ENCODE data around the gene PCYT1B.
"Not testable (repeated sequence)": the region's sequence is repeated elsewhere in the genome, so short reads cannot be mapped to it uniquely, and the experiment has no call there.

PCYT1B gene

DNA sequence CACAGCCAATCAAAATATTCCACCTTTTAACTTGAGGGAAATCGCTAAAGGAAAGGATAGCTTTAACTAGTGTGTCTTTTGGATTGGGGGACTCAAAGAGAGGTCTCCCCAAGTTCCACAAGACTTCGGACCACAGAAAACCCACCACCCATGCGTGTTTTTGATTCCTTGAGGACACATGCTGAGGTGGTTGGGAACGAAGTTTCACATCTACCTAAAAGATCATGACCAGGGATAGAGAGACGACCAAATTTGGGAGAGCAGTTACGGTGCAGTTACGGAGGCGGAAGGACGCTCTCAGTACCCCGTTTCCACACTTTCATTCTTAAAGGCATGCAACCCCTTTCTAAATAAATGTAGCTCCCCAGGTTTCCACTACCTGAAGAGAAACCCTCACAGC is 1.1 kb downstream of the PCYT1B start:
- DNase-seq (ENCODE audit: low read depth in 2 of 2): no peak

- no peak for DNase-seq (ENCODE audit: low read depth in 2 of 2)
These were observed 4.0 kb downstream of the PCYT1B start for GRCh38 chrX:24643116-24643515.

DNA sequence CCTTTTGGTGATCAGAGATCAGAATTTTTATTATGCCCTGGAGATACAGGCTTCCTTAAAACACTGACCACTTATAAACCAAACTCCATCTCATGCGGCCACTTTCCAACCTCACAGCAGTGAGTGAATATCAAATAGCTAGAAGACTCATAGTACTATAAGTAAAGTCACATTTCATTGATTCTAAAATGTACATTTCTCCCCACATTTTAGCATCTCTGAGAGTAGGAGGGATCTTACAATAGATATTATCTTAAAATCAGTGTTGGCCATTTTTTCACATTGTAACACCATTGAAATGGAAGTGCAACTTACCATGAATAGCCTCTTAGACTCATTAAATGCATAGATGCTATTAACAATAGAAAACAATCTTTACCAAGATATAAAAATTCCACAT is 17.4 kb downstream of the PCYT1B start:
- no peak for DNase-seq (ENCODE audit: low read depth in 2 of 2)

GRCh38 chrX:24619647-24620046 is 27.5 kb downstream of the PCYT1B start:
- no peak for DNase-seq (ENCODE audit: low read depth in 2 of 2)

GRCh38 chrX:24610516-24610915 is 36.6 kb downstream of the PCYT1B start:
- no peak for DNase-seq (ENCODE audit: low read depth in 2 of 2)

DNA sequence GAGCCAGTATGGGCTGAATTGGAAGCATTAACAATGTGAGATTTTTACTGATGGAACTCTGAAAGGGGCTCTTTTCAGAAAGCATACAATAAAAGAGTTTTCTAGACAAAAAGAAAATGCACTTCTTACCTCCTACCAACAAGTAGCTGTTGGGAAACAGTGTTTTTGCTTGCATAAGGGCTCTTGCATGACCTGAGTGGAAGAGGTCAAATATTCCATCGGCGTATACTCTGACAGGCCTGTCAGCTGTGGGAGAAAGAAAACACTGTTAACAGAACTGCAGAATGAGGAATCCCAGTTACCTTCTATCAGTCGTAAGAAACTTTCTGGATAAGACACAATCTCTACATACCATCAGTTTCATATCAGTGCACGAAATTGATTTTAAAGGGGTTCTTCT is 39.5 kb downstream of the PCYT1B start:
- no peak for DNase-seq (ENCODE audit: low read depth in 2 of 2)

DNA sequence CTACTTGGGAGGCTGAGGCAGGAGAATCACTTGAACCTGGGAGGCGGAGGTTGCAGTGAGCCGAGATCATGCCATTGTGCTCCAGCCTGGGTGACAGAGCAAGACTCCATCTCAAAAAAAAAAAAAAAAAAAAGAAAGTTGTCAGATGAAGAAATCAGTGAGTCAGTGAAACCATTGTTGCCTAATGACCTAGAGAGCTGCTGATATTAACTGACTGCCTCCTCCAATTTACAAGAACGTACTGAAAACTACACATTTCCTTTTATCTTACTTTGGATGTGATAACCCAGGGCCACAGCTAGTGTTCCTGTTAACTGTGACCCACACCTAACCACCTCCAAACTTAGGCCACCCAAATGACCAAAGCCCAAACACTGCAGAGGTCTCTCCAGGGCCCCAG is 41.2 kb downstream of the PCYT1B start:
- DNase-seq (ENCODE audit: low read depth in 2 of 2): not testable (repeated sequence)

DNA sequence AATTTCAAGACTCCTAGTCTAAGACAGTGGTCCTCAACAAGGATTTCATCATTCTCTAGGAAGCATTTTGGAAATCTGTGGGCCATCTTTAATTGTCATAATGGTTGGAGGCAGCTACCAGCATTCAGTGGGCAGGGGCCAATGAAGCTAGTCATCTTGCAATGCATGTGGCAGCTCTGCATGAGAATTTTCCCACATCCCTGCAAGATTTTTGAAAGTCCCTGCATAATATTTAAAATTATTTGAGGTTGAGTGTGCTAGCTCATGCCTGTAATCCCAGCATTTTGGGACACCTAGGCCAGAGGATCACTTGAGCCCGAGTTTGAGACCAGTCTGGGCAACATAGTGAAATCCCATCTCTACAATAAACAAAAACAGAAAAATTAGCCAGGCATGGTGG is 44.0 kb downstream of the PCYT1B start:
- no peak for DNase-seq (ENCODE audit: low read depth in 2 of 2)

DNA sequence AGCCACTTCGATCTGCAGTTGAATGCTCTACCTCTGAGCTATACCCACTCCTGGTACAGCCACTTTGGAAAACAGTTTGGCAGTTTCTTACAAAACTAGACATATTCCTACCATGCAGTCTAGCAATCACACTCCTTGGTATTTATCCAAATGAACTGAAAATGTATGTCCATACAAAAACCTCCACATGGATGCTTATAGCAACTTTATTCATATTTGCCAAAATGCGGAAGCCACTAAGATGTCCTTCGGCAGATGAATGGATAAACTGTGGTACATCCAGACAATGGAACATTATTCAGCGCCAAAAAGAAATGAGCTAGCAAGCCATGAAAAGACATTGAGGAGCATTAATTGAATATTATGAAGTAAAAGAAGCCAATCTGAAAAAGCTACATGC is 45.3 kb downstream of the PCYT1B start:
- no peak for DNase-seq (ENCODE audit: low read depth in 2 of 2)

DNA sequence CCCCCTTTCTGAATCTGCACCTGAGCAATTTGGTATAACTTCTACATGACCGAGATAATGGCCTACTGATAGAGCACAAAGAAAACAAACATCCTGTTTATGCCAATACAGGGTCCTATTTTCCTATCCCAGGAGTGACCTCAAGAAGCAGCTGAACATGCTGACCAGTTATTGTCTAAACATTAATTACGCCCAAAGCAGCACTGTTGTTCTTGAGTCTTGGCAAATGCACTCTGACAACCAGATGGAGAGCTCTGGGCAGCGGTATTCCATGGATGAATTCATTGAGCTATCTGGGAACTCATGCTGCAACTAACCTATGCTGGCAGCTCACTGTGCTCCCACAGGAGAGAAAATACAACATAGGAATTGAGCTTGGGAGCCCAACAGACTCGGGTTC is 52.6 kb downstream of the PCYT1B start:
- DNase-seq (ENCODE audit: low read depth in 2 of 2): no peak

- DNase-seq (ENCODE audit: low read depth in 2 of 2): no peak
These were observed 57.0 kb downstream of the PCYT1B start for GRCh38 chrX:24590111-24590510.

DNA sequence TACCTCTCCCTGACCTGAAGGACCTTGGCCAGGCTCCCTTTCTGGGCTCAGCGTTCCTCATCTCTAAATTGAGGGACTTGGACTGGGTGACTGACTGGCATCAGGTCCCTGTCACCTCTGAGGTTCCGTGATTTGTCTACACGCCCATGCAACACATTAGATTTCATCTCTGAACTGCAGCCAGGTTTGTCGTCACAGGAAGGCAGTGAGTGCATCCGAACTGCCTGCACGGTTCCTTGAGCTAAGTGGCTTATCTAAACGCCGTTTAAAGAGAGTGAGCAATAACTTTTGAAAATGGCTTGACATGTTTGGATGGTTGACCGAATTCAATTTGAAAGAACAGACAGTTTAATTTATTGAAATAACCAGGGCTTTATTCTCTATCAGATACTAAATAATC is 70.1 kb downstream of the PCYT1B start:
- no peak for DNase-seq (ENCODE audit: low read depth in 2 of 2)

- no peak for DNase-seq (ENCODE audit: low read depth in 2 of 2)
These were observed 71.7 kb downstream of the PCYT1B start for GRCh38 chrX:24575496-24575895.

- DNase-seq (ENCODE audit: low read depth in 2 of 2): no peak
These were observed 72.4 kb downstream of the PCYT1B start for GRCh38 chrX:24574743-24575142.

DNA sequence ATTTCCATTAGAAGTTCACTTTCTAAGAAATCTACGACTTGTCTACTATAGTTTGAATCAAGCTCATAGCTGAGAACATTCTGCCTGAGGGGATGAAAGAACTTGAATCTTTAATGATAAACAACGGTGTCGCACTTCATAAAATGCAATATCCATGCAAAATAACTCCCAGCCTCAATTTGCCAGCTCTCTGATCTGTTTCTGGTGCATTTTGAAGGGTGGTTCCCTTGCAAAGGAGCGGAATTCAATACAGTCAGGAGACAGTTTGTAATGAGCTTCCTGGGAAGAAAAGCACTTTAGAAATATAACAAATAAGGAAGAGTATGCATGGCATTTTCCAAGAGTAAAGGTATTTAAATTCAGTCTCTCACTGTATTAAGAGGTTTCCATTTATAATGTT is 80.0 kb downstream of the PCYT1B start:
- no peak for DNase-seq (ENCODE audit: low read depth in 2 of 2)

DNA sequence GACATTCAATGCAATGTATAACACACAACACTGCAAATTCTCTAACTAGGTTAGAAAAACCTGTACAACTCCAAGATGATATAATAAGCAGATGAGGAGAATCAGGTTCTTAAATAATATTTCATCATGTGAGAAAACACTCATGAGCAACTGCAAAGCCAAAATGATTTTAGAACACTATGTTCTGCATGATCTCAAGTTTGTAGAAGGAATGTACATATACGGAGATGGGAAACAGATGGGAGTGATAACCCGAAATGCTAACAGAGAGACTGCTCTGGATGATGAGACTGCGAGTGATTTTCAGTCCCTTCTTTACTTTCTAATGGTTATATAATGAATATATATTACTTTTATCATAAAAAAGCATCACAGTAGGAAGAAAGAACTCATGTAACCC is 80.9 kb downstream of the PCYT1B start:
- no peak for DNase-seq (ENCODE audit: low read depth in 2 of 2)

GRCh38 chrX:24563291-24564010 is 83.7 kb downstream of the PCYT1B start:
- no peak for DNase-seq (ENCODE audit: low read depth in 2 of 2)

DNA sequence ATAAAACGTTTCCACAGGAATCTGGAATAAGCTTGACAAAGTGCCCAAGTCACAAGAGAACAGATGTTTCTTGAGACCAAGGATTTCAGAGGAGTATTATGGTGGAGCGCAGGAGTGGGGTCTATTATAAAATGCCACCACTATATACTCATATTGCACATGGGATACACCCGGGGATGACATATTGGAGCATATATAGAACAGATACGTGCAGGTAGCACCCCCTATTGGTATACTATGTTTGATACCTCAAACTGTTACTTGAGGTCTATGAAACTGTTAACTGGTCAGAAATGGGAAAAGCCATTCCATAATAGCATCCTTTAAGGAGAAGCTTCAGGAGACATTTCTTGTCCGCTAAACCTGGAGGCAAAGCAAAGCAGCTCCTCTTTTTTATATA is 86.0 kb downstream of the PCYT1B start:
- no peak for DNase-seq (ENCODE audit: low read depth in 2 of 2)

DNA sequence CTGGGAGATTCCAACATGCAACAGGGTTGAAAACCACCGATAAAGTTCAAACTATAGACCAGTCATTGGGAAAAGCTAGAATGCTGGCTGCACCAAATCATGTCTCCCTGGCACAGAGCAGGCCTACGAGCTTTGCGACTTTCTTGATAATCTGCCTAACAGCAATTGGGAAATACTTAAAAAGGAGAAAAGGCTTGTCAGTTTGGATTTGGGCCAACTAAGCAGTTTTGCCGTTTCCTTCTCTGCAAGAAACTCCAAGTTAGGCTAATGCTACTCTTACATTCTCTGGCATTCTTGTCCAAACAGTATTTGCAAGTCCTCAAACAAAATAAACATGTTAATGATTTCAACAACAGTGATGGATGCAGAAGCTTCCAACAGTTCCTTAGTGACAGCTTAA is 94.1 kb downstream of the PCYT1B start:
- no peak for DNase-seq (ENCODE audit: low read depth in 2 of 2)

GRCh38 chrX:24550166-24550565 is 97.0 kb downstream of the PCYT1B start:
- DNase-seq (ENCODE audit: low read depth in 2 of 2): no peak

DNA sequence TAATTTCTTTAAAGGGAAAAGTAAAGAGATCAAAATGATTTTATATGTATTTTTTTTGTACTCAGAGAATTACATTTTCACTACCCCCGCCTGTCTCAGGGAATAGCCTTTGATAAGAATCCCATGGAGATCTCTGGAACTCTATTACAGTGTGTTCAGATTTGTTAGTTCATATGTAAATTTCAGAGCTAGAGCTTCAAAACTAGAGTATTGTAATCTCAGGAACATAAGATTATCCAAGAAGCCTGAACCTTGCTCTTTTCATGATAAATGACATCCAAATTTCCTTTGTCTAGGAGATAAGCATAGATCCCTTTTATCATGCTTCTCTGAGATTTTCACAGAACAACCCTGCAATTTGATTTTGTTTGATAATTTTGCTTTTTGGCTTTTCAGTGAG is 99.2 kb downstream of the PCYT1B start:
- no peak for DNase-seq (ENCODE audit: low read depth in 2 of 2)

GRCh38 chrX:24542756-24543155 is 104.4 kb downstream of the PCYT1B start:
- no peak for DNase-seq (ENCODE audit: low read depth in 2 of 2)

- DNase-seq (ENCODE audit: low read depth in 2 of 2): no peak
These were observed 110.6 kb downstream of the PCYT1B start for GRCh38 chrX:24536551-24536950.

DNA sequence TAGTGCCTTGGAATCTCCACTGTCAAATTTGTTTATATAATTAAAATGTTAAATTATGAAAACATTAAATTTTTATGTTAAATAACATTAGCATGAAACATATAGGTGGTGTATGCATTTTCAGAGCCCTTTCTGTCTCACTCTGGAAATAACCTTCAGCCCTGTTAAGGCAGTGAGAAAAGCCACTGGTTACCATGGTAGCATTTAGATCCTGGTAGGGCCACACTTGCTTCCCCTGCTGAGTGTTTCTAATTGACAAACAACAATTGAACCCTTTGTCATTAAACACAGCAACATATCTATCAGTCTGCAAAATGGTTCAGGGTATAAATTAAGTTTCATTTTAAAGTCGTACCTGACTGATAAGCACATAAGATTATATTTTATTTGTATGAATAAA is 118.5 kb downstream of the PCYT1B start:
- no peak for DNase-seq (ENCODE audit: low read depth in 2 of 2)

Data from stimulated activated CD4-positive, alpha-beta T cell treated with anti-CD3 and anti-CD28 coated beads, Interleukin-15, amount 100 ng/mL, for 48 hours (primary cell).